Activated CD8-positive, alpha-beta memory T cell treated with anti-CD3 and anti-CD28 coated beads, Interleukin-2, amount 50 U/mL, for 4 hours (primary cell): ENCODE measurements around the gene CEBPA.

Source experiments
- DNase-seq: peaks from one replicate; pipeline ENCODE4 v3.0.0-alpha.2; 2020

Gene CEBPA

DNA sequence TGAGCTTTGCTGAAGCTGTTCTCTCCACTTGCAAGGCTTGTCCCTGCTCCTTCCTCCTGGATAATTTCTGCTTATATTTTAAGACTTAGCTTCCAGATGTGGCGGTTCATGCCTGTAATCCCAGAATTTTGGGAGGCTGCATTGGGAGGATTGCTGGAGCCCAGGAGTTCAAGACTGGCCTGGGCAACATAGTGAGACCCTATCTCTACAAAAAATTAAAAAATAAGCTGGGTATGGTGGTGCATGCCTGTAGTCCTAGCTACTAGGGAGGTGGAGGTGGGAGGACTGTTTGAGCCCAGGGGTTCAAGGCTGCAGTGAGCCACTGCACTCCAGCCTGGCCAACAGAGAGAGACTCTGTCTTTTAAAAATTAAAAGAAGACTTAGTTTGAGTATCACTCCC is 31.6 kb downstream of the CEBPA start:
- DNase-seq: no peak

DNA sequence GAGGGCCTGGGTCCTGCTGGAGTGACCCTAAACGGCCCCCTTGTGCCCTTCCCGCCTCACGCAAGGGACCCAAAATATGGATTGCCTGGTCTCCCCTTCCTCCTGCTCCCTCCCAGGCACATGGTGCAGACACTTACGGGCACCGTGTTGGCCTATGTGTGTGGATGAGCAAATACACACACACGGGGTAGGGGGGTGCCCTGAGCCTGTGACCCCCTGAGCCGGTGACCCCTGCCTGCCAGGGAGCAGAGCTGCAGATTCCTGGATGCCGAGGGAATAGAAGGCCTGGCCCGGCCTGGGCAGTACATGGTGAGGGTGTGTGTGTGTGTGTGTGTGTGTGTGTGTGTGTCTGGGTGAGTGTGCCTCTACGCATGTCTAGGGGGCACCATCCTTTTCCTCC is 33.3 kb downstream of the CEBPA start:
- no peak for DNase-seq

DNA sequence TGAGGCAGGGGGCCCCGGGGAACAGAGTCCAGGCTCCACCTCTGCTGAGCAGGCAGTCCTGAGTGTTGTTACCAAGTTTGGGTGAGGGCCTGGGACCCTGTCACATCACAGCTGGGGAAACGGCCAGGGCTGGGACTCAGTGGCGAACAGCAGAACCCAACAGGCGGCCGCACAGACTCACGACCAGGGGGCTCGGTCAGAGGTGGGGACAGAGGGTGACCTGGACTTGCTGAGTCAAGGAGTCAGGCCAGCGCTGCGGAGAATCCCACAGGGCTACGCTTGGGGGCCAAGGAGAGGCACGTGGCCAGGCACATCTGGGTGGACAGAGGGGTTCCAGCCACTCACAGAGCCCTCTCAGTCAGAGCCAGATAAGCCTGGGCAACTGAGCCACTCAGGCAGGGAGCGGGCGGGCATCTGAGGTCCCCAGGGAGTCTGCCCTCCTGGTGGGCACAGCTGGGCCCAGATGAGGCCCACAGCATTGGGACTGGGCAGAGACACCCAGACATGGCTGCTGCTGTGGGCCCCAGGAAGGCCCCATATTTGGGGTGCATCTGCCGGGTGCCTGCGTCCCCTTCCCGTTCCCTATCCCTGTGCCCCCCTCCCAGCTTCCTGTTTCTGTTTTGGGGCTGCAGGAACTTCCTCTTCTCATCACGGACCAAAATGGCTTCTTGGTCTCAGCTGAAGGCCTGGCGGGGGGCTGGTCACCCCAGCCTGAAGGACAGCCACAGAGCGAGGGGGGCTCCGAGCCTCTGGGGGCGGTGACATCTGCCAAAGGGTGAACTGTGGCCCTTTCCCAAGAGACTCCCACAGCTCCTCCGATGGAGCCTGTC is 34.0 kb downstream of the CEBPA start:
- DNase-seq: no peak

DNA sequence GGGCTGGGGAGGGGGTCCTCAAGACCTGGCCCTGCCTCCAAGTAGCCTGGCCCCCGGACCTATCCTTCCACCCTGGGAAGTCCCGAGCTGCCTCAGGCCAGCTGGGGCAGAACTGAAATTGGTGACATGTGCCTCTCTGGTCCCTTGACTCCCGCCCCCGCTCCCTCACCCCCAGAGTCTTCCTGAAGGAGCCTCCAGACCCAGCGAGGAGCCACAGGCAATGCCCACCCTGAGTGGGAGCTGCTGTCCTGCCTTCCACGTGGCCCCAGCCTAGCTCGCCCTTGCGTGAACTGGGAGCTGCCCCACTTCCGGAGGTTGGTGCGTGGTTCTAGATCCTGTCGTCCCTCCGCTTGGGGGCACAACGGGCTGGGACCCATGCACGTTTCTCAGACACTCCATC is 34.6 kb downstream of the CEBPA start:
- no peak for DNase-seq

DNA sequence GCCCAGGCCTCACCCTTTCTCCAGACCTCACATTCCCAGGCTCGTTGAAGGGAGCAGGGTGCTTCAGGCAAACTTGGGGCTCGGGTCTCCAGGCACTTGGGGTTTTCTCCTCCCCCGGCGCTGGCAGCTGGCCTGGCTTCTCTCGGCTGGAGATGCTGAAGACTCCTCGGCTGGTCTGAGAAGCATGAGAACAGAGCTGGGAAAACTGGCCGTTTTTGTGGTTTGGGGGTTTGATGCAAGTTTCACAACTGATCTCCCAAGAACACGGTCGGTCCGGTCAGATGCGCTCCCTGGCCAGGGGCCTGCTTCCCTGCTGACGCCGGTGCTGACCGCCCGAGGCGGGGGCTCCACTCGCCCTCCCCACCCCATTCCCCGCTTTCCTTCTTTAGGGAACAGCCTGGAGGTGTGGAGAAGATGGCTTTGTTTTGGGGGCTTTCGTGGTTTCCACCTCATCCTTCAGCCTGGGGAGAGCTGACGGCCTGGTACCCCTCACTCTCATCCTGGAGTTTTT is 35.3 kb downstream of the CEBPA start:
- DNase-seq: no peak

DNA sequence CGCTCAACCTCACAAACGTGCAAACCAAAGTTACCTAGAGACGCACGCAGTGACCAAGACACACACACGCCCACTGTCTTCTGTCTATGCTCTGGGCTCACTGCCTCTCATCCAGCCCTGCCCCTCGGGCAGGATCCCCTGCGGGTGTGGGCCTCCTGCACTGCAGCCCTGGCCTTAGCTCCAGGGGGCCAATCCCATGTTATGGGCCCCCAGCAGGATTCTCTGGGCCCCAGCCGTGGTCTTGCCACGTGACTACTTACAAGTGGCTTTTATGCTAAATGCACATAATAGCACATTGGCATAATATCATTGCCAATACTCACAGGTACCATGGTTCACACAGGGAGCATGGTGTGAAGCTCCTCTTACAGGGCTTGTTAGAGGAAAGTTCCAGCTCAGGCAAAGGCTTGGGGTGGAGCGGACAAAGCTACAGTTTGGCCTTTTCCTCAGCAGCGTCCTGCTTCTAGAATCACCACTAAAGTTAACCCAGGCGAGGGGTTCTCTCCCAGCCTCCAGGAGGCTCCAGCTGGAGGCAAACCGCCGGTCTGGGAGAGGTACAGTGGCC is 37.4 kb downstream of the CEBPA start:
- no peak for DNase-seq

DNA sequence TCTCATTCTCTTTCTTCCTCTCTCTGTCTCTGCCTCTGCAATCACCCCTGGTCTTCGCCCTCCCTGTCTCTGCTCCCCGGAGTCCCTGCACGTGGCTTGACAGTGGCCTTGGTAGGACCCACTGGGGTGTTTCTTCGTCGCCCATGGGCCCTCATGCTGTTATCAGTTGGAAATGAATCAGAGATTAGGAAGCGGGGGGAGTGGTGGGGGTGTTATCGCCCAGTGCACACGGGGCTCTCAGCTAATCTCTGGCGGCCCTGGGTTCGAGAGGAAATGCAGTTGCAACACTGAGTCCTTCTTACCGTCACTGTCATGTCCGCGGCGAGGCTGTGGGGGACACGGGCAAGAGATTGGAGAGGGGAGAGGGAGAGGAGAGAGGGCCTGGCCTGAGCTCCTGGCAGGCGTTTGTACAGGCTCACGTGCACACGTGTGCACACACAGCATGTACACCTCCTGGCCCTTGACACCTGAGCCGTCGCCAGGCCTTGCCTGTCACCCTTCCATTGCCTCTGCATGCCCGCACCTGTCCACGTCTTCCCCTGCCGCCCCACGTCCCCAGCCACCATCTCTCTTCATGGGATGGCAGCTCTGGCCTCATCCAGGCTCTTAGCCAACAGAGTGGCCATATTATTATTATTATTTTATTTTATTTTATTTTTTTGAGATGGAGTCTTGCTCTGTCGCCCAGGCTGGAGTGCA is 38.9 kb downstream of the CEBPA start:
- DNase-seq: no peak

DNA sequence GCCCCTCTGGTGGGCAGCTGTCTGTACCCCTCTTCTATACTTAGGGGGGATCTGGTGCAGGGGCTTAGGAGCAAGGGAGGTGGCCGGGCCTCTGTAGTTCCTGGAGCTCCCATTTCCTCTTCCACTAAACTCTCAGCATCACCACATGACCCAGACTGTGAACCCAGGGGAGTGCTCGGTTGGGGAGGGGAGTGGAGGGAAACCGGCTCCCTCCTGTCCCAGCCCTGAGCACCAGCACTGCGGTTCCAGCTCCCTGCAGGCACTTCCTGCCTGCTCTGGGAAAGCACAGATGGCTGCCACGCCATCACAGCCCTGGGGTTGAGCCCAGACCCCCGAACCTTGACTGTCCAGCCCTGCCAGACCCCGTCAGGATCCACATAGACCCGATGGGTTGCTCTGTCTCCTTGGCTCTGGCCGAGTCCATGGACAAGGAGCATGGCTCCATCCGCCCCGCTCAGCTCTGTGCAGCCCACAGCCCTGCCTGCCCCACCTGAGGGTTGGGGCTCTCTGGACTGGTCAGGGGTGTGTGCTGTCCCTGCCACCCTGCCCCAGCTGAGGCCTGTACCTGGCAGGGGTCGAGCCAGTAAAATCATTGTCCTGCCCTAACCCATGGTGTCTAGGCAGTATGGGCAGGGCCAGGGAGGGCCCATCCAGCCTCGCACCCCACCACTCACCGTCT is 40.7 kb downstream of the CEBPA start:
- DNase-seq: no peak

DNA sequence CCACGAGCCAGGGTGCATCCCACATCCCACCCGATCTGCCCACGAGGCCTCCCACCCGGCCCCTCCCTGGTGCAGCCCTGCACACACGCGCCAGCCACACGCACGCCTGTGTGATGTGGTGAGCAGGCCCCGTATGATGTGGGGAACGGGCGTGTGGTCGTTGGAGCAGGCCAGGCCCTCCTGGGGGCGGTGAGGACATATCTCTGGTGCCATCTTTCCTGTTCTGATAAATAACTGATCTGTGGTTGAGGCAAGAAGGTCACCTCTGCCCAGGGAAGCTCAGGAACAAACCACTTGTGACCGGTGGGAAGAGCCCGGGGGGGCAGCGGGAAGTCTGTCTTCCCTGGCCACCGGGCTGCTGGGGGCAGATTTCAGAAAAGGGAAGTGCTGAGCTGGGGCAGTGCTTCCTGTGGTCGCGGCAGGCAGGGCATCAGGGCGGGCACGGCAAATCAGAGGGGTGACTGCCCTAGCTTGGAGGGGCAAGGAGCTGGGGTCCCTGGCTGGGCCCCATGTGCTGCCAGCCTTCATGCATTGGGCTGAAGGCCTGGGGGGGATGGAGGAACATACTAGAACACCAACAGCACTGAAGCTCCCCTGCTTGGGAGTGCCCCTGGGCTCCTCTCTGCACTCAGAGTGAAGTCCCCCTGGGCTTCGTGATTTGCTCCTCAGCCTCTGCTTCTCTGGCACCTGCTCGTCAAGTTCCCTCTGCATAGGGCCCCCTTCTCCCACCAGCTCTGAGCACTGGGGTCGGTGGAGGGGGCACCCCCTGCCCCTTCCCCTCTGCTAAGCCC is 41.5 kb downstream of the CEBPA start:
- DNase-seq: no peak

DNA sequence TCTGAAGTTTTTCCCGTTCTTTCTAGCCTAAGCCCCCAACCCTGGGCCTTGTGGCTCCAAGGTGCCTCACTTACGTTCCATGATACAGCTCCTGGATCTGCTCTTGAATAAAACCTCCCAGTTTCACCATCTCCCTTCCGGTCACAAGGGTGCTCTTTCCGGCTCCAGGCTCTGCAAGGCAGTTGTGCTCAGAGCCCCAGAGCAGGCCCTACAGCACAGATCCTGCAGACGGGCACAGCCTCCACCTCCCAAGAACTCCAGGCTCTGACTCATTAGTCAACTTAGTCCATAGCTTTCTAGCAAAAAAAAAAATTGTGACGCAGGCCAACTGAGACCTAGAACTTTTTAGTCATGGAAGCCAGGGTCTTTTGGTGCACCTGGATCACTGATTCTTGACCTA is 42.8 kb downstream of the CEBPA start:
- no peak for DNase-seq

DNA sequence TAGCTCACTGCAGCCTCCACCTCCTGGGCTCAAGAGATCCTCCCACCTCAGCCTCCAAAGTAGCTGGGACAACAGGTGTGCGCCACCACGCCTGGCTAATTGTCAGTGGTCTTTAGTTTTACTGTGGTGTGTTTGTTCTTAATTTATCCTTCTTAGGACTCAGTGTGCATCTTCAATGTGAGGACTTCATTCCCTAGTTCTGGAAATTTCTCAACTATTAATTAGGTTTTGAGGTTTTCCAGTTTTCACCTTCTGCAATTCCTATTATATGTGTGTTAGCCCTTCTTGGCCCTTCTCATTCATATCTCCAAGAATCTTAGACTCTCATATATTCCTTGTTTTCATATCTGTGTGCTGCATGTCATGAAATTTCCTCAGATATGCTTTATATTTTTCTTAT is 44.5 kb downstream of the CEBPA start:
- DNase-seq: no peak

DNA sequence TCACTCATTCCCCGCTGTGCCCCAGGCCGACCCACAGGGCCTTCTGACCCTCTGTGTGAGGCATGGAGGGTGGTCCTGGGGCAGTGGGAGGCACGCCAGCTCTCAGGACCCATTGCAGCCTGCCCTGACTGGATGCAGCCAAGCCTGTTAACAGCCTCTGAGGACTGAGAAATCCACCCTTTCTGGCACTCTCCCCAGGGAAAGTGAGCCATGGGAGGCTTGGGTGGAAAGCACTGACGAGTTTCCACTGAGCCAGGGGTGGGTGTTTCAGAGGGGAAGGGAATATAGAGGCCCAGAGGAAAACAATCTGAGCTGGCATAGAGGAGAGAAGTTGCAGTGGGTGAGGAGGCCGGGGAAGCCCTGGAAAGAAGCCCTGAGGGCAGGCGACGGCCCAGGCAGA is 46.1 kb downstream of the CEBPA start:
- DNase-seq: no peak

DNA sequence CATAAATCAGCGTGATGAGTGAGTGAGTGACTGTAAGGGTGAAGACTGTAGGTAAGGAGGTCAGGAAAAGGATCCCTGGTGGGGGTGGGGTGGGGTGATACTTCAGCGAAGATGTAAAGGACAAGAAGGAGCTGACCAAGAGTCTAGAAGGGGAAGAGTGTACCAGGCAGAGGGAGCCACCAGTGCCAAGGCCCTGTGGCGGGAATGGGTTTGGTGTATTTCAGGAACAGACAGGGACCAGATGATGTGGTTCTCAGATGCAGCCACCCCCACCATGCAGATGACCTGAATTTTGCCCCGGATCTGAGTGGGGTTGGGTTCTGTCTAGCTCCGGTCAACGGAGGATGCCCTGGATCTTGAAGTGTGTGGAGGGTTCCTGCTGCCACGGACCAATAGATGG is 46.6 kb downstream of the CEBPA start:
- no peak for DNase-seq

DNA sequence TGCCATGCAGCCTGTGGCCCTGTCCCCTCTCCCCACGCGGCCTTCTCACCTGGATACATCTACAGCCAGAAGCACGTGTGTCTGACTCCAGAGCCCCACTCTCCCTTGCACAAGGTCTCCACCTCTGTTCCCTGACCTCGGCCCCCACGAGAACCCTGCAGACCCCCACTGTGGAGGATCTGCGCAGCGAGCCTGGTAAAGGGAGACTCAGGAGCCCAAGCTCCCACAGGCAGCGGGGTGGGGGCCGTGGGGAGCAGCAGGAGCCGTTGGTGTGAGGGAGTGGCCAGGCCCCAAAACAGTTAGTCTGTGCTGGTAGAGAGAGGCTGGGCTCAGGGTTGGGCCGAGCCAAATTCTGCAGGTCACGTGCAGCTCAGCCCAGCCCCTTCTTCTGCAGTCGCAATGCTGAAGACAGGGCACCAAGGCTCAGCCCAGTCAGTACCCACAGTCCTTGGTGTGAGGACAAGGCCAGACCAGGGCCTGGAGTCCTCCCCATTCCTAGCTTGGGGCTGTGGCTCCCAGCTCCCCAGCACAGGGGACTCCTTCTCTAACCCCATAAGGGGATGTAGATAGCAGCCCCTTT is 48.0 kb downstream of the CEBPA start:
- no peak for DNase-seq

DNA sequence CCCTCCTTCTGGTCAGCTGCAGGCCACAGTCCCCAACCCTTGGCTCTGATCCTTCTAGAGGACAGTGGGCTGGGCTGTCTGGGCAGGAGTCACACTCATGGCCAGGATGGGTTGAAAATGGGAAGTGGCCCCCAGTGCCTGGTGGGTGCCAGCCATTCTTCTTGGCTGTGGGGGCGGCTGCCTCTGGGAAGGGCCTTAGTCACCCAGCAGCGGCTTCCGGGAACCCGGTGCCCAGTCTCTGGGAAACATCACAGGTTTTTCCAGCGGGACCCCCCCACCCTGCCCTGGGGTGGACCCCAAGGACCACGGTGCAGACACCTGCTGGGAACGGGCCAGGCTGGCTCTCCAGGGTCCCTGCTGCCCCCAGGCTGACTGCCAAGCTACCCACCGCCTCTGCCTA is 49.4 kb downstream of the CEBPA start:
- no peak for DNase-seq

DNA sequence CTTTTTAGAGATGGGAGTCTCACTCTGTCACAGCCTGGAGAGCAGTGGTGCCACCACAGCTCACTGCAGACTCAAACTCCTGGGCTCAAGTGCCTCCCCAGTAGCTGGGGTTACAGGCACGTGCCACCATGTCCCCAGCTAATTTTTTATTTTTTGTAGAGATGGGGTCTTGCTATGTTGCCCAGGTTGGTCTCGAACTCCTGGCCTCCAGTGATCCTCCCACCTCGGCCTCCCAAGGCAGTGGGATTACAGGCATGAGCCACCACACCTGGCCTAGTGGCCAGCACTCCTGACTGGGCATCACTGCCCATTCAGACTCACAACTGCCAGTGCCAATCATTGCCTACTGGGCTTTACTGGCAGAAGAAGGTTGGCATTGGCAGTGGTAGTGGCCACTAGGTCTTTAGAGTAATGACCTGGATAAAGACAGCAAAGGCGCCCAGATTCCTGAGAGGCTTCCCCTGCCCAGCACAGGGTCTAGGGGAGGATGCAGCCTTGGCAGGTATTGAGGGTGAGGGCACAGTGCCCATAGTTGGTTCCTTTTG is 49.8 kb downstream of the CEBPA start:
- no peak for DNase-seq

DNA sequence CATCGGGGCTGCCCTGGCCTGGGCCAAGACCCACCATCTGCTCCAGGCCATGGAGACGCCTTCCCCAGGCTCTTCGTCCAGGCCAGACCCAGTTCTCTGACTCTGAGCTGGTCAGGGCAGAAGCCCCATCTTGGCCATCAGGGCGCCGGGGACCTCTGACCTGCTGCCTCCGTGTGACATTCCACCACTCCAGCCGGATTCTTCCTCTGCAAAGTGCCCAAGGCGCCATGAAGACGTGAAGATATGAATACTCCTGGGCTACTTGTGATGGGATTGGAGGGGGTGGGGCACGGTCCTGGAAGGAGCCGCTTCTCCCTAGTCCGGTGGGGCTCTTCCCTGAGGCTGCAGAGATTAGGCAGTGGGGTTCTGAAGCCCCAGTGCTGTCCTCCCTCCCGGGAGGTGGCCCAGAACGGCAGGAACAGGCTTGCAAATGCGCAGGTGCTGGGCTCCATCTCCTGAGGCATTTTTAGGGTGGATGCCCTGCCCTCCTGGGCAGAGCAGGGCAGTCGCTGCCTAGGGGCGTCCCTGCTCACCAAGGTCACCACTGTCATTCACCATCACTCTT is 50.7 kb downstream of the CEBPA start:
- DNase-seq: no peak

DNA sequence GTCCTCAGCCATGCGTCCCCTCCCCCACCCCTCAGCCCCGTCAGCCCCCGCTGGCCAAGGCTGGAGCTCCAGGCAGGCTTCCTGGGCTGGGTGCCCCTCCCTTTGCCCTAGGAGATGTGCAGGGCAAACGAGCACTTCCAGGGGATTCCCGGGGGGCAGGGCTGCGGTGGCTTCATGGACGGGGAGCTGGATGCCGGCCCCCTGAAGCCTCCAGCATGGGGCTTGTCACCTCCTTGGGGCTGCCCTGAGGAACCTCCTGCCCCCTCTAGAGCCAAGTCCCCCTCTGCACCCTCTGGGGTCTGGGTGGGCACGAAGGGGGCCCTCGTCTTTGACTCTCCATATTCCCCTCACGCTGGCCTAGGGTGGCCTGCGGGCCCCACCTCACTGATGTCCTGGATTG is 51.3 kb downstream of the CEBPA start:
- DNase-seq: no peak

DNA sequence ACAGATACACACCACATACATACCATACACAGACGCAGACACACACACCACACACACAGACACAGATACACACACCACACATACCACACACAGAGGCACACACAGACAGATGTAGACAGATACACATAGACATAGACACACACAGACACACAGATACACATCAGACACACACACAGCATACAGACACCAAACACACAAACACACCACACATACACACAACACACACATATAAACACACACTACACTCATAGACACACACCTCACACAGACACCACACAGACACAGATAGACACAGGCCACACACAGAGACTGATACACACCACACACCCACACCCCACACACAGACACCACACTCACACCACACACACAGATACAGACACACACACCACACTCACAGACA is 51.8 kb downstream of the CEBPA start:
- DNase-seq: no peak
